Neural progenitor cell (in vitro differentiated cells): ENCODE data around the gene ITGA6.

Experiments
- CTCF ChIP-seq: fragments of 200-600 bp; sonication (generic); IDR thresholded peaks from 2 replicates; pipeline ENCODE4 v1.5.1; 2017; ENCODE audit warnings: antibody characterized with exemption, mild to moderate bottlenecking
- EZH2 ChIP-seq: fragments of 200-600 bp; sonication (generic); IDR thresholded peaks from 2 replicates; pipeline ENCODE4 v1.6.1; 2017; ENCODE audit warnings: antibody characterized with exemption, mild to moderate bottlenecking, moderate library complexity
- EZH2phosphoT487 ChIP-seq: fragments of 200-600 bp; sonication (generic); IDR thresholded peaks from 2 replicates; pipeline ENCODE4 v1.6.1; 2017; ENCODE audit warnings: antibody characterized with exemption

- no peak for TF ChIP-seq EZH2
- no peak for TF ChIP-seq CTCF
- no peak for TF ChIP-seq EZH2phosphoT487
Measured at GRCh38 chr2:172550419-172550818, 123.0 kb downstream of the ITGA6 start.
